ENCODE data around the gene PPM1H.

GRCh38 chr12:62732861-62733427 is 202.0 kb downstream of the PPM1H start:
- no peak for TF ChIP-seq EZH2 (IDR thresholded peaks at IDR 0.05)
- no peak for TF ChIP-seq POLR2AphosphoS5 (IDR thresholded peaks at IDR 0.05; ENCODE audit: borderline replicate concordance, low read depth, low read length)

Measured in SK-N-MC (cell line).